K562 (cell line): Measurements from ENCODE around the gene CDCP2. TPM values are rescaled to one million over a fixed set of nuclear protein-coding genes. Genes with fewer than 3 reads are reported as not detected.

Source experiments
- ATAC-seq: fragments of 200-7000 bp; cut with Tn5 transposase; 3 replicates; pipeline ENCODE4 v1.9.1; 2020; ENCODE audit warnings: moderate library complexity
- BruUV-seq: library from RNA; stranded (reverse); fragments of 400-500 nt; replicated peaks from 2 replicates; lab custom pipeline; 2021; lab: Mats Ljungman, UMichigan
- CTCF ChIA-PET: fragments of 300-600 bp; formaldehyde crosslinking; extraction: SDS; loops from one replicate; lab custom pipeline; 2021; ENCODE audit warnings: low intra/inter-chr PET ratio; lab: Yijun Ruan, JAX
- POLR2A ChIA-PET: fragments of 300-600, 350-650 bp; sonication (Branson Sonifier 250); formaldehyde crosslinking; extraction: SDS; loops from one replicate; lab custom pipeline; 2021; ENCODE audit warnings: antibody characterized with exemption, inconsistent platforms; lab: Yijun Ruan, JAX
- DNase-seq, 4 experiments: peaks; one replicate each; pipeline versions ENCODE4 v3.0.0 to v3.0.0-alpha.2; 2011 to 2018; ENCODE audit warnings: low spot score in 3 of 4, mixed read lengths in 3 of 4; ENCODE audit errors: extremely low read depth in 1 of 4
- FAIRE-seq: peaks from 2 replicates; lab custom pipeline; 2011; peaks lifted over from hg19 to GRCh38; lab: Jason Lieb, UNC
- H2AFZ ChIP-seq: 2 replicates; pipeline ENCODE4 v1.6.0; 2011; ENCODE audit warnings: low read depth, low read length, control low read depth, inconsistent platforms
- H3K27ac ChIP-seq: fragments of 200-600 bp; 3 replicates; pipeline ENCODE4 v1.8.0; 2011; ENCODE audit warnings: low read depth, mild to moderate bottlenecking, control low read depth, inconsistent platforms, low read length, moderate library complexity, mixed read lengths; ENCODE audit errors: extremely low read depth
- H3K27me3 ChIP-seq, 2 experiments: fragments of 300-600 bp in 1 of 2; 2 replicates in 1 of 2; 3 replicates in 1 of 2; pipeline versions ENCODE4 v1.6.0 to v1.8.0; 2011; ENCODE audit warnings: inconsistent platforms in 2 of 2, low read length in 2 of 2, mild to moderate bottlenecking in 1 of 2, mixed read lengths in 1 of 2, moderate library complexity in 1 of 2; ENCODE audit not compliant: control insufficient read depth in 2 of 2, insufficient read depth in 2 of 2
- H3K36me3 ChIP-seq: fragments of 300-600 bp; 3 replicates; pipeline ENCODE4 v1.8.0; 2011; ENCODE audit warnings: mild to moderate bottlenecking, low read length, inconsistent platforms; ENCODE audit not compliant: control insufficient read depth, insufficient read depth
- H3K4me1 ChIP-seq, 2 experiments: fragments of 200-600 bp in 1 of 2; replicated peaks in 1 of 2; 2 replicates in 1 of 2; 3 replicates in 1 of 2; pipeline versions ENCODE4 v1.5.1 to v1.8.0; 2011; ENCODE audit warnings: inconsistent platforms in 2 of 2, low read length in 2 of 2, mild to moderate bottlenecking in 1 of 2, mixed read lengths in 1 of 2, moderate library complexity in 1 of 2; ENCODE audit not compliant: control insufficient read depth in 2 of 2, insufficient read depth in 2 of 2
- H3K4me2 ChIP-seq: 2 replicates; pipeline ENCODE4 v1.6.1; 2011; ENCODE audit warnings: low read length, control low read depth, inconsistent platforms, mixed read lengths; ENCODE audit not compliant: insufficient read depth
- H3K4me3 ChIP-seq: fragments of 200-600 bp; sonication (generic), shearing (Covaris generic); 2 replicates; pipeline ENCODE4 v1.5.1; 2016; ENCODE audit warnings: control low read depth, inconsistent platforms
- H3K79me2 ChIP-seq: fragments of 200-600 bp; 3 replicates; pipeline ENCODE4 v1.8.0; 2011; ENCODE audit warnings: low read length, inconsistent platforms; ENCODE audit not compliant: control insufficient read depth, insufficient read depth
- H3K9ac ChIP-seq, 2 experiments: 2 replicates each; pipeline versions ENCODE4 v1.6.0 to v1.6.1; 2011; ENCODE audit warnings: low read depth in 2 of 2, low read length in 2 of 2, control low read depth in 1 of 2, inconsistent platforms in 1 of 2, mild to moderate bottlenecking in 1 of 2, mixed read lengths in 1 of 2; ENCODE audit not compliant: insufficient read depth in 1 of 2
- H3K9me1 ChIP-seq: one replicate; pipeline ENCODE4 v1.6.0; 2011; ENCODE audit warnings: inconsistent platforms, mild to moderate bottlenecking, low read length, moderate library complexity; ENCODE audit not compliant: control insufficient read depth, insufficient read depth
- H3K9me3 ChIP-seq: replicated peaks from 2 replicates; pipeline ENCODE4 v1.5.1; 2011; ENCODE audit warnings: low read depth, low read length, inconsistent platforms; ENCODE audit not compliant: control insufficient read depth, insufficient read depth
- H4K20me1 ChIP-seq: replicated peaks from 2 replicates; pipeline ENCODE4 v1.6.1; 2011; ENCODE audit warnings: low read length, inconsistent platforms, mixed read lengths; ENCODE audit not compliant: control insufficient read depth, insufficient read depth
- ADNP ChIP-seq: fragments of 200-800 bp; sonication (Bioruptor generic); IDR thresholded peaks from 2 replicates; pipeline ENCODE4 v1.6.1; 2016; ENCODE audit warnings: missing genetic modification characterization, missing compliant biosample characterization
- CHD2 ChIP-seq: IDR thresholded peaks from 2 replicates; pipeline ENCODE4 v1.6.1; 2011; ENCODE audit warnings: low read depth, low read length
- CHD7 ChIP-seq: fragments of 200-600 bp; sonication (generic); IDR thresholded peaks from one replicate; pipeline ENCODE4 v1.6.1; 2012; ENCODE audit warnings: mild to moderate bottlenecking, low read depth, low read length, inconsistent platforms
- HDAC2 ChIP-seq: fragments of 450-650 bp; IDR thresholded peaks from 2 replicates; pipeline ENCODE4 v1.6.1; 2016; ENCODE audit warnings: mild to moderate bottlenecking
- MCM2 ChIP-seq: fragments of 450-650 bp; IDR thresholded peaks from 2 replicates; pipeline ENCODE4 v1.6.1; 2017; ENCODE audit warnings: low read depth, mild to moderate bottlenecking
- NFYB ChIP-seq: IDR thresholded peaks from 2 replicates; pipeline ENCODE4 v1.6.1; 2011; ENCODE audit warnings: mild to moderate bottlenecking, moderate library complexity; ENCODE audit not compliant: insufficient read length; ENCODE audit errors: extremely low read depth
- SETDB1 ChIP-seq: IDR thresholded peaks from one replicate; pipeline ENCODE4 v1.6.1; 2012; ENCODE audit warnings: low read length, control low read depth, inconsistent platforms
- SMAD3 ChIP-seq: fragments of 450-650 bp; formaldehyde crosslinking; conservative IDR thresholded peaks from 2 replicates; pipeline ENCODE4 v1.4.0; 2020; ENCODE audit warnings: mild to moderate bottlenecking
- SREBF2 ChIP-seq: sonication (generic); formaldehyde crosslinking; IDR thresholded peaks from 2 replicates; pipeline ENCODE4 v1.4.0; 2020; ENCODE audit warnings: mild to moderate bottlenecking, missing genetic modification reagents
- WGBS: fragments of 100-300 bp; shearing (Covaris generic); methylation state at CpG from one replicate; pipeline ENCODE4 v1.1.6; 2016; ENCODE audit warnings: low coverage, mixed read lengths; ENCODE audit not compliant: insufficient coverage; ENCODE audit errors: missing lambda C conversion rate; 5-methylcytosine and 5-hydroxymethylcytosine counted together
- in situ Hi-C: fragments of 300-500 bp; cut with MboI; formaldehyde crosslinking; loops from 4 replicates; pipeline ENCODE4 v1.15.0; 2018; ENCODE audit warnings: inconsistent platforms, mixed read lengths
- intact Hi-C: fragments of 100-400 bp; cut with micrococcal nuclease; formaldehyde crosslinking; loops from 2 replicates; pipeline ENCODE4 v1.14.2; 2022
- polyA plus RNA-seq, 8 experiments: library from polyadenylated mRNA; depleted of rRNA in 4 of 8; stranded (reverse) in 5 of 8; unstranded in 3 of 8; fragments of >200 nt; fragmentation: Nextera tagmentation in 2 of 8; fragmentation: Illumina TruSeq in 1 of 8; extraction: Ambion mirVana in 2 of 8; extraction: Trizol in 1 of 8; gene quantifications; 2 replicates each; pipeline versions ENCODE4 v1.2.1 to v1.2.3, GENCODE V29; 2011 to 2014; ENCODE audit warnings: inconsistent platforms in 1 of 8, missing spikeins in 1 of 8
- total RNA-seq, 7 experiments: library from RNA; depleted of rRNA in 6 of 7; stranded (reverse); fragments of >200 nt in 6 of 7; fragmentation: Illumina TruSeq in 2 of 7; extraction: Trizol in 2 of 7; gene quantifications; 2 replicates each; pipeline versions ENCODE4 v1.2.1 to v1.2.3, GENCODE V29; 2011 to 2021; ENCODE audit warnings: low replicate concordance in 1 of 7
- TF ChIP-seq, protein P1 (sequence below): fragments of 450-650 bp; IDR thresholded peaks from 2 replicates; pipeline ENCODE4 v1.6.1; 2017; ENCODE audit warnings: antibody characterized with exemption

CDCP2 gene
- total and polyA plus RNA-seq, 9 of the 15 experiments (the other 6 are each of a cell fraction or from before 2014, with no cell fraction given), result not detected

DNA sequence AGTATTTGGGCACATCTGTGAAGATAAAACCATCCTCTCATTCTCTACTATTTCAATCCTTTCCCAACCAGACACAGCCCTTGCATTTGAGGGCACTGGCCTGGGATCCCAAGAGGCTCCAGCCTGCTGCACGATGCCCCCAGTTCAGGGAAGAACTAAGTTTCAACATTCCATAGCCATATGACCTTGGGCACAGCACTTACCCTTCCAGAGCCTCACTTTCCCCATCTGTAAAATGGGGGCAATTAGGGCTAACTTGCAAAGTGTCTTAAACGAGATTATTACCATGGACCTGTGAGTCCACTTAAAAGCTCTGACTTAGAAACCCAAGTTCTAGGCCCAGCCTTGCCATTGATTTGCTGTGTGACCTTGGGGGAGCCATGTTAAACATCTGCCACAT lies 22.9 kb downstream of the CDCP2 start:
- Histone ChIP-seq H3K27me3 (peaks cover 18 to 34% of the 10 kb centered on the region in 2 experiments; a peak in 4 of 5 replicates), H3K9me1 (no peaks in the 10 kb centered on the region), H3K79me2 (no peaks in the 10 kb centered on the region), H3K4me3 (no peak overlapping the region), H3K4me2 (no peak overlapping the region), H4K20me1 (peaks cover 11% of the 10 kb centered on the region; the same call in 1 of the 2 replicates), H3K9ac (no peak overlapping the region), H2AFZ (no peak overlapping the region), H3K36me3 (no peaks in the 10 kb centered on the region), H3K9me3 (no peaks in the 10 kb centered on the region), H3K27ac (no peak overlapping the region), H3K4me1 (peaks cover 4 to 6% of the 10 kb centered on the region in 2 experiments; a peak in 3 of 5 replicates)
- POLR2A ChIA-PET, result interaction anchor here (0.6 to 0.8 kb wide), 2 partner anchors 12 to 17 kb away, joined by 3 to 5 read pairs; no protein-coding TSS in a partner anchor
- in situ Hi-C loops (no loop called here), intact Hi-C loops (loop anchor here (10.0 kb wide), 1 partner anchor 535 kb away; no protein-coding TSS in a partner anchor)
- no TSS peak for BruUV-seq
- FAIRE-seq, result no peak
- 0% methylated on average over 2 of the region's 2 CpGs for WGBS
- DNase-seq, result no peak
- CTCF ChIA-PET, result no interaction called here
- ATAC-seq, result no peak
- TF ChIP-seq SMAD3, result no peak
- TF ChIP-seq, protein P1, sequence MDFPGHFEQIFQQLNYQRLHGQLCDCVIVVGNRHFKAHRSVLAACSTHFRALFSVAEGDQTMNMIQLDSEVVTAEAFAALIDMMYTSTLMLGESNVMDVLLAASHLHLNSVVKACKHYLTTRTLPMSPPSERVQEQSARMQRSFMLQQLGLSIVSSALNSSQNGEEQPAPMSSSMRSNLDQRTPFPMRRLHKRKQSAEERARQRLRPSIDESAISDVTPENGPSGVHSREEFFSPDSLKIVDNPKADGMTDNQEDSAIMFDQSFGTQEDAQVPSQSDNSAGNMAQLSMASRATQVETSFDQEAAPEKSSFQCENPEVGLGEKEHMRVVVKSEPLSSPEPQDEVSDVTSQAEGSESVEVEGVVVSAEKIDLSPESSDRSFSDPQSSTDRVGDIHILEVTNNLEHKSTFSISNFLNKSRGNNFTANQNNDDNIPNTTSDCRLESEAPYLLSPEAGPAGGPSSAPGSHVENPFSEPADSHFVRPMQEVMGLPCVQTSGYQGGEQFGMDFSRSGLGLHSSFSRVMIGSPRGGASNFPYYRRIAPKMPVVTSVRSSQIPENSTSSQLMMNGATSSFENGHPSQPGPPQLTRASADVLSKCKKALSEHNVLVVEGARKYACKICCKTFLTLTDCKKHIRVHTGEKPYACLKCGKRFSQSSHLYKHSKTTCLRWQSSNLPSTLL, result no peak
- peak; percentile 64; the same call in 1 of the 2 replicates for TF ChIP-seq HDAC2
- TF ChIP-seq SETDB1, result no peak
- TF ChIP-seq CHD7, result no peak
- TF ChIP-seq MCM2, result no peak
- TF ChIP-seq SREBF2 (CRISPR knock-in tag), result no peak
- TF ChIP-seq NFYB, result no peak
- TF ChIP-seq CHD2, result no peak
- peak; percentile 72; the same call in 1 of the 2 replicates for TF ChIP-seq ADNP (tag)
